Retinal pigment epithelial cell (primary cell): Measurements from ENCODE around the gene PSMG4.

Experiments used
- DNase-seq: peaks from one replicate; pipeline ENCODE4 v3.0.0-alpha.2; 2010; ENCODE audit warnings: low read depth
- H3K4me3 ChIP-seq: 2 replicates; pipeline ENCODE4 v1.5.1; 2011; ENCODE audit warnings: mild to moderate bottlenecking, low read length, control low read depth, moderate library complexity
- TF ChIP-seq, protein P1 (sequence below): conservative IDR thresholded peaks from 2 replicates; pipeline ENCODE4 v1.5.1; 2011; ENCODE audit warnings: low read depth, low read length, control low read depth, inconsistent platforms

Gene PSMG4

DNA sequence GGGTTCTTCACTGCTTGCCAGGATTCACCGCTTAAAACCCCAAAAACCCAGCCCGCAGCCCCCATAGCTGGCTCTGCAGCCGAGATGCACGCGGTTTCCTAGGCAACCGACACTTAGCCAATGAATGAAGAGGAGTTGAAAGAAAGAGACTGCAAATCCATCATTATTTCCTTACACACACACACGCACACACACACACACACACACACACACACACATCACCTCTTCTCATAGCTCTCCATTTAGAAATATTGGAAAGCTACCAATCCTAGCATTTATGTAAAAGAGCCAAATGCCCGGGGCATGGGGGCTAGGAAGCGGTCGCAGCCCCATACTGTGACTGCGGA is 27.9 kb upstream of the PSMG4 start:
- TF ChIP-seq, protein P1, sequence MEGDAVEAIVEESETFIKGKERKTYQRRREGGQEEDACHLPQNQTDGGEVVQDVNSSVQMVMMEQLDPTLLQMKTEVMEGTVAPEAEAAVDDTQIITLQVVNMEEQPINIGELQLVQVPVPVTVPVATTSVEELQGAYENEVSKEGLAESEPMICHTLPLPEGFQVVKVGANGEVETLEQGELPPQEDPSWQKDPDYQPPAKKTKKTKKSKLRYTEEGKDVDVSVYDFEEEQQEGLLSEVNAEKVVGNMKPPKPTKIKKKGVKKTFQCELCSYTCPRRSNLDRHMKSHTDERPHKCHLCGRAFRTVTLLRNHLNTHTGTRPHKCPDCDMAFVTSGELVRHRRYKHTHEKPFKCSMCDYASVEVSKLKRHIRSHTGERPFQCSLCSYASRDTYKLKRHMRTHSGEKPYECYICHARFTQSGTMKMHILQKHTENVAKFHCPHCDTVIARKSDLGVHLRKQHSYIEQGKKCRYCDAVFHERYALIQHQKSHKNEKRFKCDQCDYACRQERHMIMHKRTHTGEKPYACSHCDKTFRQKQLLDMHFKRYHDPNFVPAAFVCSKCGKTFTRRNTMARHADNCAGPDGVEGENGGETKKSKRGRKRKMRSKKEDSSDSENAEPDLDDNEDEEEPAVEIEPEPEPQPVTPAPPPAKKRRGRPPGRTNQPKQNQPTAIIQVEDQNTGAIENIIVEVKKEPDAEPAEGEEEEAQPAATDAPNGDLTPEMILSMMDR = no peak
- no peak for DNase-seq
- peak overlapping the region; percentile 78 for H3K4me3 ChIP-seq

DNA sequence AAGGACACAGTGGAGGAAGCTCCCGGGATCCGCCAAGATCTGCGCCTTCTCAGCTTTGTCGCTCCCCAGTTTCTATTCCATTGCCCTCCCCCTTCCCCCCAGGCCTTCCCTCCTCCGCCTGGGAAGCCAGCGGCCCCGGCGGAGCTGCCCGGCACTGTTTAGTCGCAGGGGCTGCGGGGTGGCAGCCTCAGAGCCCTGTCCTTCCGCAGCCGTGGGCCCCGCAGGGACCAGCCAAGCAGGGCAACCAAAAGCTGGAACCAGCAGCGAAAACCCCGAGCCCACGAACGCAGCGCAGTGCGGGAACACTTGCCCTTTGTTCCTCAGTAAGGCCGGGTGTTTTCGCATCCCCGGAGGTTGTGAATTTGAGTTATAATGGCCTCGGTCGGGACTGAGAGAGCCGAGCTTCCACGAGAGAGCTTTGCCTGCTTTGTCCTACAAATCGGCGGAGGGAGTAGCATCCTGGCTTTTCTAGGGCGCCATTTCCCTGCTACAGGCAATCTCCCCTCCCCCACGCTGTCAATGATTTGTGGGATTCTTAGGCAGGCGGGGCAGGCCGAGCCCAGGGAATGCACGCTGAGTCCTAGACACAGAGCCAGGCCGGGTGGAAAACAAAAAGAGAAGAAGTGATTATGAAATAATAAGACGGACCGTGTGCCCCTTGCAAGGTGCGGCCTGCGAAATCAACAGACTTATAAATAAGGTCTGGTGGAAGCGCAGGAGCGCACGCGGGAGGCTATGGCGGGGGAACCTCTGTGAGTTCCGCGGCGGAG is 27.3 kb upstream of the PSMG4 start:
- H3K4me3 ChIP-seq = peak overlapping the region; percentile 78
- peak; percentile 35 for DNase-seq
- TF ChIP-seq, protein P1 = no peak

DNA sequence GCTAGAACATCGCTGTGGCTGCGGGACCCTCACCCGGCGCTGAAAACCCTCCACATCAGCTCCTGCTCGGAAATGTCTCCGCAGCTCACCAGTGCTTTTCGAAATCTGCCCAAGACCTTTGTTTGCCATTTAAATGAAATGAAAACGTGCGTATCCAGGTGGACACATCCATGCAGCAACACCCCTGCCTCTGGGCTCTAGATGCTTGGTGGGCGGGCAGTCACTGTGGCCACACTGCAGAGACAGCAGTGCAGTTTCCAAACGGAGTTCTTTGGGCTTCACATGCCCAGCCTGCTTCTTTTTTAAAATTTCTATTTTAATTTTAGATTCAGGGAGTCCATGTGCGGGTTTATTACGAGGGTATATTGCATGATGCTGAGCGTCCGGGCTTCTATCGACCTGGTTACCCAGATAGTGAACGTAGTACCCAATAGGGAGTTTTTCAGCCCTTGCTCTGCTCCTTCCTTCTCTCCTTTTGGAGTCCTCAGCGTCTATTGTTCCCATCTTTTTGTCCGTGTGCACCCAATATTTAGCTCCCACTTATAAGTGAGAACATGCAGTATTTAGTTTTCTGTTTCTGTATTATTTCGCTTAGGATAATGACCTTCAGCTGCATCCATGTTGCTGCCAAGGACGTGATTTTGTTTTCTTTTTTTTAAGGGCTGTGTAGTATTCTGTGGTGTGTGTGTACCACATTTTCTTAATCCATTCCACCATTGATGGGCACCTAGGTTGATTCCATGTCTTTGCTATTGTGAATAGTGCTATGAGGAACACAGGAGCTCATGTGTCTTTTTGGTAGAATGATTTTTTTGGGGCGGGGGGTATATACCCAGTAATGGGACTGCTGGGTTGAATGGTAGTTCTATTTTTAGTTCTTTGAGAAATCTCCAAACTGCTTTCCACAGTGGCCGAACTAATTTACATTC is 26.5 kb upstream of the PSMG4 start:
- H3K4me3 ChIP-seq = peak overlapping the region; percentile 78
- no peak for DNase-seq
- TF ChIP-seq, protein P1 = no peak

DNA sequence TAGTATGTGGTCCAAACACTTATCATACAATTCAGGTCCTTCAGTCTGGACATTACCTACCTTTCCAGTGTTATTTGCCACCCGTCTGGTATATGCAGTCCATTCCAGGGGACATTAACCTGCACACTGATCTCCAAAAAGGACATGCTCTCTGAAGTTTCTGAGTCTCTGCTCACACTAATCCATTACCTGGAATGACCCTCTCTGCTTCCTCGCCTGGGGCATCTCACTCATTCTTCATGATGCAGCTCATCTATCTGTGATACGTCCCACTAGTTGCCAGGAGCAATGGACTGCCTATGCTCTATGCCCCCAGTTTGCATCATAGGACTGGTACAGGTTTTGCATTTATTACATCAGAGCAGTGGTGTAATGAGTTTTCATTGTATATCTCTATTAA is 25.4 kb upstream of the PSMG4 start:
- TF ChIP-seq, protein P1 = no peak
- no peak overlapping the region for H3K4me3 ChIP-seq
- no peak for DNase-seq

DNA sequence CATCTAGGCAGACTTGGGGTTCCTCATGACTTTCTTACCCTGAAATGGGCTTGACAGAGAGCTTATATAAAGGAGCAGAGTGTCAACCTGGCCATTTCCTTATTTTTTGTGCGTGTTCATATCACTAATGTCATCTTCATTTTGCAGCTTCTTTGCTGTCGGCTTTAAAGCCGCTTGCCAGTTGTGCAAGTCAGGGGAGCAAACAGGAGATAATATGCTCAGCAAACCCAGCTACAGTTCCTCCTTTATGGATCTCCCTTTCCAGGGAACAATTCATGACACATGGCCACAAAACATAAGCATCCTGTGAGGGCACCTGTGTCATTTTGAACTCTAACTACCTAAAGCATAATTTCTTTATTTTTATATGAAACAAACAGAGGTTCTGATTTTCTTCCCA is 24.8 kb upstream of the PSMG4 start:
- no peak for DNase-seq
- no peak overlapping the region for H3K4me3 ChIP-seq
- TF ChIP-seq, protein P1 = no peak

DNA sequence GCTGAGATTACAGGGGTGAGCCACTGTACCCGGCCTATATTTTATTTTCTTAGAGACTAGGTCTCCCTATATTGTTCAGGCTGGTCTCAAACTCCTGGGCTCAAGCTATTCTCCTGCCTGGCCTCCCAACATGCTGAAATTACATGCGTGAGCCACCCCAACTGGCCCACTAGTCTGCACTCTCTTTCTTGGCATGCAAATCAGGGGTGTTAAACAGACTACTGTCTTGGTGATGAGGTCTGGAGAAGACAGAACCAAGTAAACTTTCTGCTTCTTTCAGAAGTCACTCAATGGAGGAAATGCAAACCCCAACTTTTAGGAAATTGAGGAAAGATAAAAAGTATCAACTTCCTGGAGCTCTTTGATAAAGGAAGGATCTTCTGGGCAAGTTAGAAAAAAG is 23.3 kb upstream of the PSMG4 start:
- TF ChIP-seq, protein P1 = no peak
- no peak overlapping the region for H3K4me3 ChIP-seq
- DNase-seq = no peak
